HUES48 (cell line): ENCODE results near the gene RXRG.

ENCODE experiments used
- H3K27ac ChIP-seq: one replicate; pipeline ENCODE4 v1.7.0; 2013; ENCODE audit warnings: low read depth, low read length, inconsistent platforms
- H3K27me3 ChIP-seq: 2 replicates; pipeline ENCODE4 v1.6.1; 2013; ENCODE audit warnings: mild to moderate bottlenecking, low read length; ENCODE audit not compliant: control insufficient read depth, insufficient read depth
- H3K36me3 ChIP-seq: 2 replicates; pipeline ENCODE4 v1.6.1; 2013; ENCODE audit warnings: low read length; ENCODE audit not compliant: control insufficient read depth, insufficient read depth
- H3K4me1 ChIP-seq: 2 replicates; pipeline ENCODE4 v1.6.1; 2013; ENCODE audit warnings: mild to moderate bottlenecking, low read length; ENCODE audit not compliant: control insufficient read depth, insufficient read depth
- H3K4me3 ChIP-seq: 2 replicates; pipeline ENCODE4 v1.5.1; 2013; ENCODE audit warnings: mild to moderate bottlenecking, low read depth, low read length
- H3K9ac ChIP-seq: 2 replicates; pipeline ENCODE4 v1.6.1; 2013; ENCODE audit warnings: mild to moderate bottlenecking, low read depth, low read length, moderate library complexity
- H3K9me3 ChIP-seq: 2 replicates; pipeline ENCODE4 v1.6.1; 2013; ENCODE audit warnings: low read length; ENCODE audit not compliant: control insufficient read depth, insufficient read depth

The RXRG gene

DNA sequence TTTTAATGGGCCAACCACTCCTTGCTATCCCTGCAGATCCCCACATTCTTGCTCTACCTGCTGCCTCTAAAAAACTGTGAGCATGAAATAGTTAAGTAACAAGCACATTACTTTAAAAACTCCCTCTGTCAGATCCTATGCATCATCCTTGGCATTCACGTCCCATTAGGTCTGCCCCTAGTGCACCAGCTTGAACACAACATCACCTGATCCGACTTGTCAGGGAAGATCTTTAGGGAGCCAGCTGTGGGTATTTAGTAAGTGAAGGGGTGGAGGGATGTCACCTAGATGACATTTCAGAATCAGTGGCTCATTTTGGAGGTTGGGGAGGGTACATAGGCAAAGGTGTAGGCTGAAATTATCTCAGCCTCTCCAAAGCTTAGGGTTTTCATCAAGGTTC lies 33.5 kb downstream of the RXRG start:
- no peak overlapping the region for H3K9ac ChIP-seq
- H3K27me3 ChIP-seq: no peaks in the 10 kb centered on the region; the same call in 1 of the 2 replicates
- no peak overlapping the region for H3K4me3 ChIP-seq
- no peaks in the 10 kb centered on the region for H3K36me3 ChIP-seq
- H3K9me3 ChIP-seq: no peaks in the 10 kb centered on the region
- H3K27ac ChIP-seq: no peak overlapping the region
- H3K4me1 ChIP-seq: no peaks in the 10 kb centered on the region

DNA sequence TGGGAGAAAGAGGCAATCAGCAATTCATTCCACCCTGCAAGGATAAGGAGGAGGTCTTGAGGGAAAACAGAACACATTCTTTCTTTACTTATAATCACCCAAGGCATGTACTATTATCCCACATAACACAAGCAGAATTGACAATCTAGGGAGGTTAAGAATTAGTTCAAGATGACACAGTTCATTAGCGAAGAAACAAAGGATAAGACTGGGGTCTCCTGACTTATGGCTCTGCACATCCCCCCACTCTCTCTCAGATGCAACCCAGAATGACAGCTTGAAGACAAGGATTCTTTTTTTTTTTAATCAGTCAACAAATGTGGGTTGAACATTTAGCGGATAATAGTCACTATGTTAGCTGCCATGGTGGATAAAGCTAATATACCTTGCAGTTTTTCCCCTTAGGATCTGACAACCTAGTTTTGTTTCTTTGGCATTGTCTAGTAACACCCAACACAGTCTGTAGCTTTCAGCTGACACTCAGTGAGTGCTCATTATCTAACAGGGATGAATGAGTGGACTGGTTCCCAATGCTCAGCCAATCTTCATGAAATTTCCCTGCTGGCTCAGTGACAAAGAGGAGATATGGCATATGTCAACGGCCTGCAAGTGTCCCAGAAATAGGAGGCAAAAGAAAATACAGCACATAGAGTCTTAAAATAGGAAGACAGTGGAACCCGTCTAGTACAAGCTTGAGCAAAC lies 35.1 kb downstream of the RXRG start:
- Histone ChIP-seq H3K27me3 (no peaks in the 10 kb centered on the region; the same call in 1 of the 2 replicates), H3K27ac (no peak overlapping the region), H3K9me3 (no peaks in the 10 kb centered on the region), H3K36me3 (no peaks in the 10 kb centered on the region), H3K4me3 (no peak overlapping the region), H3K9ac (no peak overlapping the region), H3K4me1 (no peaks in the 10 kb centered on the region)

GRCh38 chr1:165408518-165408917 lies 36.4 kb downstream of the RXRG start:
- no peaks in the 10 kb centered on the region for H3K36me3 ChIP-seq
- H3K4me1 ChIP-seq: no peaks in the 10 kb centered on the region
- H3K4me3 ChIP-seq: no peak overlapping the region
- H3K9ac ChIP-seq: no peak overlapping the region
- H3K9me3 ChIP-seq: no peaks in the 10 kb centered on the region
- H3K27ac ChIP-seq: no peak overlapping the region
- no peaks in the 10 kb centered on the region; the same call in 1 of the 2 replicates for H3K27me3 ChIP-seq

DNA sequence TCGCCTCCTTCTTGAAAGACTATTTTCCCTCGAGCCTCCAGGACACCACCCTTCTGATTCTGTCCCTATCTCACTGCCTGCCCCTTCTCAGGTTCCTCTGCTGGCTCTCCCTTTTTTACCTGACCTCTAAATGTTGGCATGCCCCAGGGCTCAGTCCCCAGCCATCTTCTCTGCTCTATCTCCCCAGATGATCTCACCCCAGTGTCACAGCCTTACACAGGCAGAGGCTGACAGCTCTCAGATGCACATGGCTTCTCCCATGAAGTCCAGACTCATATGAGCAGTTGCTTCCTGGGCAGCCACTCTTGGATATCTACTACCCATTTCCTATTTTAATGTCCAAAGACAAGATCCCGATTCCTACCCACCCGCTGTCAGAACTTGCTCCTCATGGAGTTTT lies 37.5 kb downstream of the RXRG start:
- Histone ChIP-seq H3K9me3 (no peaks in the 10 kb centered on the region), H3K4me3 (no peak overlapping the region), H3K4me1 (no peaks in the 10 kb centered on the region), H3K27me3 (no peaks in the 10 kb centered on the region; the same call in 1 of the 2 replicates), H3K36me3 (no peaks in the 10 kb centered on the region), H3K9ac (no peak overlapping the region), H3K27ac (no peak overlapping the region)

- H3K4me3 ChIP-seq: no peak overlapping the region
- no peaks in the 10 kb centered on the region for H3K9me3 ChIP-seq
- no peaks in the 10 kb centered on the region for H3K36me3 ChIP-seq
- H3K4me1 ChIP-seq: no peaks in the 10 kb centered on the region
- H3K9ac ChIP-seq: no peak overlapping the region
- no peaks in the 10 kb centered on the region for H3K27me3 ChIP-seq
- H3K27ac ChIP-seq: no peak overlapping the region
These were observed 41.0 kb downstream of the RXRG start for GRCh38 chr1:165403835-165404482.

DNA sequence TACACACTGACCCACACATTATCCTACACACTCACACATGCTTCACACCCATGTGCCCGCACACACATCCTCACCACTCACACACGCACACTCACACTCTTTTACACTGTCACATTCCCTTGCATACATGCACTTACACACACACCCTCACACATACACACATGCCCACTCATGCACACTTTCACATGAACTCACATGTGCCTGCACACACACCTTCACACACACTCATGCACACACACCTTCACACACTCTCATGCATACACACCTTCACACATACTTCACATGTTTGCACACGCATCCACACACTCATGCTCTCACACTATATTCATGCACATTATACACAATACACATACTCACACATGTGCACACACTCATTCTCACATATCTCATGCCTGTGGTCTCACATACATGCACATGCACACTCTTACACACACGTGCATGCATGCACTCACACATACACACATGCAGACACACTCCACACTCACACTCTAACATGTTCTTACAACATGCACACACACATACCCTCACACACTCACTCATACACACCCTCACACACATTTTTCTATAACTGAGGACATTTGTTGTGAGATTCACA lies 42.3 kb downstream of the RXRG start:
- Histone ChIP-seq H3K36me3 (no peaks in the 10 kb centered on the region), H3K9ac (no peak overlapping the region), H3K27me3 (no peaks in the 10 kb centered on the region), H3K9me3 (no peaks in the 10 kb centered on the region), H3K4me1 (no peaks in the 10 kb centered on the region), H3K4me3 (no peak overlapping the region), H3K27ac (no peak overlapping the region)

- Histone ChIP-seq H3K27me3 (peaks cover 3% of the 10 kb centered on the region; the same call in 1 of the 2 replicates), H3K9ac (no peak overlapping the region), H3K4me3 (no peak overlapping the region), H3K27ac (peak overlapping the region; percentile 17), H3K9me3 (no peaks in the 10 kb centered on the region), H3K4me1 (peaks cover 3% of the 10 kb centered on the region; the same call in 1 of the 2 replicates), H3K36me3 (no peaks in the 10 kb centered on the region)
These were observed 47.0 kb downstream of the RXRG start for GRCh38 chr1:165397944-165398343.

DNA sequence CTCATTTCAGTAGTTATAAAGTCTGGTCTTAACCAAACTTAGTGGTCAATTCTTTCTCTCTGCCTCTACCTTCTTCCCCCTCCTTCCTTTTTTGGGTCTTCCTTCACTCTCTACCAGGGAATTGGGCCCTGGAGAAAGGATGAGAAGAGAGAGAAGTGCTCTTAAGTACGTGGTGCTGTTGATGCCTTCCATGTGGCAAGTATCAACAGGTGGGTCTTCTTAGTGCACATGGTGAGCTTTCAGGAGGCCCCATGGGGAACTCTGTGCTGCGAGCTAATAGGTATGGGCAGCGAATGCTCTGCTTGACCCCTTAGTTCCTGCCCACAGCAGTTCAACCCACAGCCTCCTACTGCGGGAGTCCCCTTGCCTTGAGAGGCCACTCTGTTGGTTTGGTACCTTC lies 49.0 kb downstream of the RXRG start:
- H3K27me3 ChIP-seq: peaks cover 3% of the 10 kb centered on the region; the same call in 1 of the 2 replicates
- no peak overlapping the region for H3K27ac ChIP-seq
- no peak overlapping the region for H3K9ac ChIP-seq
- H3K9me3 ChIP-seq: no peaks in the 10 kb centered on the region
- H3K36me3 ChIP-seq: no peaks in the 10 kb centered on the region
- H3K4me3 ChIP-seq: no peak overlapping the region
- peaks cover 3% of the 10 kb centered on the region; the same call in 1 of the 2 replicates for H3K4me1 ChIP-seq

GRCh38 chr1:165395478-165395877 lies 49.4 kb downstream of the RXRG start:
- H3K27ac ChIP-seq: no peak overlapping the region

GRCh38 chr1:165392634-165393571 lies 52.0 kb downstream of the RXRG start:
- Histone ChIP-seq H3K36me3 (no peaks in the 10 kb centered on the region), H3K4me3 (peak overlapping the region; percentile 57), H3K27me3 (peaks cover 3% of the 10 kb centered on the region; the same call in 1 of the 2 replicates), H3K4me1 (peaks cover 3% of the 10 kb centered on the region; the same call in 1 of the 2 replicates), H3K27ac (no peak overlapping the region), H3K9ac (no peak overlapping the region), H3K9me3 (no peaks in the 10 kb centered on the region)

More at GRCh38 chr1:165395478-165395877, 49.4 kb downstream of the RXRG start:
- Histone ChIP-seq H3K4me1 (peaks cover 3% of the 10 kb centered on the region; the same call in 1 of the 2 replicates), H3K9ac (no peak overlapping the region), H3K36me3 (no peaks in the 10 kb centered on the region), H3K27me3 (peaks cover 3% of the 10 kb centered on the region; the same call in 1 of the 2 replicates), H3K4me3 (no peak overlapping the region), H3K9me3 (no peaks in the 10 kb centered on the region)
